Liver (tissue), 9 donors: Measurements from ENCODE around the gene ZNF518B. TPM values are rescaled to one million over a fixed set of nuclear protein-coding genes. Genes with fewer than 3 reads are reported as not detected.

ENCODE experiments used
- DNase-seq: peaks from one replicate; pipeline ENCODE4 v3.0.0-alpha.2; 2017; ENCODE audit warnings: low spot score
- H3K27ac ChIP-seq, 2 donors: one replicate each; pipeline ENCODE4 v1.7.0; 2013; ENCODE audit warnings: inconsistent platforms in 2 of 2, low read length in 2 of 2, control low read depth in 1 of 2, low read depth in 1 of 2, mild to moderate bottlenecking in 1 of 2
- H3K27me3 ChIP-seq, 4 donors: one replicate each; pipeline versions ENCODE4 v1.6.1 to v1.7.0; 2013; ENCODE audit warnings: low read length in 3 of 4, inconsistent platforms in 1 of 4, mild to moderate bottlenecking in 1 of 4, moderate library complexity in 1 of 4; ENCODE audit not compliant: control insufficient read depth in 4 of 4, insufficient read depth in 4 of 4
- H3K36me3 ChIP-seq, 4 donors: one replicate each; pipeline versions ENCODE4 v1.6.1 to v1.7.0; 2013; ENCODE audit warnings: low read length in 3 of 4, mild to moderate bottlenecking in 3 of 4, low read depth in 1 of 4, moderate library complexity in 1 of 4; ENCODE audit not compliant: control insufficient read depth in 4 of 4, insufficient read depth in 3 of 4
- H3K4me1 ChIP-seq, 4 donors: one replicate each; pipeline versions ENCODE4 v1.6.1 to v1.7.0; 2013; ENCODE audit warnings: low read length in 3 of 4, mild to moderate bottlenecking in 3 of 4, moderate library complexity in 1 of 4; ENCODE audit not compliant: control insufficient read depth in 4 of 4, insufficient read depth in 4 of 4
- H3K4me3 ChIP-seq, 3 donors: one replicate each; pipeline versions ENCODE4 v1.6.1 to v1.7.0; 2013; ENCODE audit warnings: low read length in 3 of 3, control low read depth in 1 of 3, low read depth in 1 of 3, mild to moderate bottlenecking in 1 of 3
- H3K9ac ChIP-seq, 2 donors: one replicate each; pipeline ENCODE4 v1.7.0; 2013; ENCODE audit warnings: low read length in 2 of 2, mild to moderate bottlenecking in 2 of 2, moderate library complexity in 2 of 2, control low read depth in 1 of 2, low read depth in 1 of 2
- H3K9me3 ChIP-seq, 4 donors: one replicate each; pipeline versions ENCODE4 v1.6.1 to v1.7.0; 2013; ENCODE audit warnings: low read length in 3 of 4; ENCODE audit not compliant: control insufficient read depth in 4 of 4
- EGR1 ChIP-seq, 2 donors: IDR thresholded peaks; 2 replicates each; pipeline ENCODE4 v1.6.1; 2016 to 2018; ENCODE audit warnings: antibody characterized with exemption in 2 of 2, low read depth in 2 of 2
- FOXA1 ChIP-seq: IDR thresholded peaks from 2 replicates; pipeline ENCODE4 v1.6.1; 2016; ENCODE audit warnings: antibody characterized with exemption
- FOXA2 ChIP-seq: IDR thresholded peaks from 2 replicates; pipeline ENCODE4 v1.6.1; 2016; ENCODE audit warnings: antibody characterized with exemption
- HNF4A ChIP-seq, 2 donors: conservative IDR thresholded peaks; 2 replicates each; pipeline ENCODE4 v1.6.1; 2016; ENCODE audit warnings: antibody characterized with exemption in 2 of 2, mild to moderate bottlenecking in 2 of 2
- HNF4G ChIP-seq: IDR thresholded peaks from 2 replicates; pipeline ENCODE4 v1.6.1; 2016; ENCODE audit warnings: antibody characterized with exemption
- JUND ChIP-seq, 2 donors: IDR thresholded peaks; 2 replicates each; pipeline ENCODE4 v1.6.1; 2016; ENCODE audit warnings: antibody characterized with exemption in 2 of 2
- NR2F2 ChIP-seq: IDR thresholded peaks from 2 replicates; pipeline ENCODE4 v1.6.1; 2016; ENCODE audit warnings: antibody characterized with exemption
- RAD21 ChIP-seq, 2 donors: IDR thresholded peaks; 2 replicates each; pipeline ENCODE4 v1.6.1; 2016; ENCODE audit warnings: antibody characterized with exemption in 2 of 2, mild to moderate bottlenecking in 2 of 2
- RXRA ChIP-seq, 2 donors: IDR thresholded peaks; 2 replicates each; pipeline ENCODE4 v1.6.1; 2017 to 2018; ENCODE audit warnings: antibody characterized with exemption in 2 of 2, mild to moderate bottlenecking in 1 of 2
- SP1 ChIP-seq: IDR thresholded peaks from 2 replicates; pipeline ENCODE4 v1.6.1; 2018; ENCODE audit warnings: antibody characterized with exemption, mild to moderate bottlenecking
- TAF1 ChIP-seq: conservative IDR thresholded peaks from 2 replicates; pipeline ENCODE4 v1.6.1; 2016; ENCODE audit warnings: antibody characterized with exemption, mild to moderate bottlenecking
- YY1 ChIP-seq: IDR thresholded peaks from 2 replicates; pipeline ENCODE4 v1.6.1; 2016; ENCODE audit warnings: antibody characterized with exemption, mild to moderate bottlenecking
- WGBS: extraction: QIAGEN DNeasy Blood & Tissue Kit; methylation state at CpG from one replicate; pipeline ENCODE4 v1.1.7; 2013; 5-methylcytosine and 5-hydroxymethylcytosine counted together
- polyA plus RNA-seq, 2 donors: library from polyadenylated mRNA; stranded (reverse) in 1 of 2; unstranded in 1 of 2; fragments of 200-250 nt in 1 of 2; fragments of >200 nt in 1 of 2; fragmentation: Nextera tagmentation in 1 of 2; extraction: Ambion mirVana in 1 of 2; gene quantifications; one replicate each; pipeline versions ENCODE4 v1.2.1 to v1.2.3, GENCODE V29; 2013 to 2015
- total RNA-seq, 2 donors: library from RNA; depleted of rRNA; stranded (reverse); fragments of >200 nt; gene quantifications; one replicate each; pipeline ENCODE4 v1.2.3, GENCODE V29; 2014
- TF ChIP-seq, protein P1 (sequence below): fragments of 150-350 bp; IDR thresholded peaks from 2 replicates; pipeline ENCODE4 v1.5.1; 2017; ENCODE audit warnings: improper control_type of control experiment, low read depth, low read length; ENCODE audit not compliant: missing input control
- TF ChIP-seq, protein P2 (sequence below): IDR thresholded peaks from 2 replicates; pipeline ENCODE4 v1.6.1; 2016; ENCODE audit warnings: antibody characterized with exemption
- TF ChIP-seq, protein P3 (sequence below): IDR thresholded peaks from 2 replicates; pipeline ENCODE4 v1.6.1; 2016; ENCODE audit warnings: antibody characterized with exemption, mild to moderate bottlenecking
- TF ChIP-seq, protein P4 (sequence below): IDR thresholded peaks from 2 replicates; pipeline ENCODE4 v1.6.1; 2016; ENCODE audit warnings: antibody characterized with exemption
- TF ChIP-seq, protein P5 (sequence below): IDR thresholded peaks from 2 replicates; pipeline ENCODE4 v1.6.1; 2016; ENCODE audit warnings: antibody characterized with exemption
- donor health status: healthy.
- donor health status: healthy.
- donor health status: healthy.
- donor health status: healthy.
- donor health status: healthy.

ZNF518B gene
- total and polyA plus RNA-seq, 4 donors = 1.4 to 15.0 (median 6.9) TPM

DNA sequence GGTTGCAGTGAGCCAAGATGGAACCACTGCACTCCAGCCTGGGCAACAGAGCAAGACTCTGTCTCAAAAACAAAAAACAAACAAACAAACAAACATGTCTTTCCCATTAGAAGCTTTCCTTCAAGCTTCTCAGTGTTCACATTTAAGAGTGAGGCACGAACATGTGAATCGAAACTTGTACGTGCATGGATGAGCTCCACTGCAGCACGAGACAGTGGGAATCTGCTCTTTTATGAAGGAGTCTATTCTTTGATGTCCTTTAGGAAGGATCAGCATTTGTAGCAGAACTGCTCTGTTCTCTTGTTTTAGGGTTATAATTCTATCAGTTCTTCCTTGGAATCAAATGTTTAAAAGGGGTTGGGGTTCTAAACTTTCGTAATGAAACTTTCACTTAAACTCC, 23.4 kb upstream of the ZNF518B start:
- no peaks in the 10 kb centered on the region for H3K27me3 ChIP-seq
- TF ChIP-seq HNF4G (no peak), EGR1 (IDR thresholded peaks at IDR 0.05; ENCODE audit: low read depth in 2 of 2) (no peak), RAD21 (IDR thresholded peaks at IDR 0.05) (no peak), FOXA1 (no peak), NR2F2 (no peak), TAF1 (no peak), YY1 (no peak), FOXA2 (no peak), HNF4A (conservative IDR thresholded peaks at IDR 0.05) (no peak), JUND (IDR thresholded peaks at IDR 0.05) (no peak)
- TF ChIP-seq, protein P1, sequence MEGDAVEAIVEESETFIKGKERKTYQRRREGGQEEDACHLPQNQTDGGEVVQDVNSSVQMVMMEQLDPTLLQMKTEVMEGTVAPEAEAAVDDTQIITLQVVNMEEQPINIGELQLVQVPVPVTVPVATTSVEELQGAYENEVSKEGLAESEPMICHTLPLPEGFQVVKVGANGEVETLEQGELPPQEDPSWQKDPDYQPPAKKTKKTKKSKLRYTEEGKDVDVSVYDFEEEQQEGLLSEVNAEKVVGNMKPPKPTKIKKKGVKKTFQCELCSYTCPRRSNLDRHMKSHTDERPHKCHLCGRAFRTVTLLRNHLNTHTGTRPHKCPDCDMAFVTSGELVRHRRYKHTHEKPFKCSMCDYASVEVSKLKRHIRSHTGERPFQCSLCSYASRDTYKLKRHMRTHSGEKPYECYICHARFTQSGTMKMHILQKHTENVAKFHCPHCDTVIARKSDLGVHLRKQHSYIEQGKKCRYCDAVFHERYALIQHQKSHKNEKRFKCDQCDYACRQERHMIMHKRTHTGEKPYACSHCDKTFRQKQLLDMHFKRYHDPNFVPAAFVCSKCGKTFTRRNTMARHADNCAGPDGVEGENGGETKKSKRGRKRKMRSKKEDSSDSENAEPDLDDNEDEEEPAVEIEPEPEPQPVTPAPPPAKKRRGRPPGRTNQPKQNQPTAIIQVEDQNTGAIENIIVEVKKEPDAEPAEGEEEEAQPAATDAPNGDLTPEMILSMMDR = no peak
- TF ChIP-seq, protein P2, sequence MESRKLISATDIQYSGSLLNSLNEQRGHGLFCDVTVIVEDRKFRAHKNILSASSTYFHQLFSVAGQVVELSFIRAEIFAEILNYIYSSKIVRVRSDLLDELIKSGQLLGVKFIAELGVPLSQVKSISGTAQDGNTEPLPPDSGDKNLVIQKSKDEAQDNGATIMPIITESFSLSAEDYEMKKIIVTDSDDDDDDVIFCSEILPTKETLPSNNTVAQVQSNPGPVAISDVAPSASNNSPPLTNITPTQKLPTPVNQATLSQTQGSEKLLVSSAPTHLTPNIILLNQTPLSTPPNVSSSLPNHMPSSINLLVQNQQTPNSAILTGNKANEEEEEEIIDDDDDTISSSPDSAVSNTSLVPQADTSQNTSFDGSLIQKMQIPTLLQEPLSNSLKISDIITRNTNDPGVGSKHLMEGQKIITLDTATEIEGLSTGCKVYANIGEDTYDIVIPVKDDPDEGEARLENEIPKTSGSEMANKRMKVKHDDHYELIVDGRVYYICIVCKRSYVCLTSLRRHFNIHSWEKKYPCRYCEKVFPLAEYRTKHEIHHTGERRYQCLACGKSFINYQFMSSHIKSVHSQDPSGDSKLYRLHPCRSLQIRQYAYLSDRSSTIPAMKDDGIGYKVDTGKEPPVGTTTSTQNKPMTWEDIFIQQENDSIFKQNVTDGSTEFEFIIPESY = no peak
- TF ChIP-seq, protein P3, sequence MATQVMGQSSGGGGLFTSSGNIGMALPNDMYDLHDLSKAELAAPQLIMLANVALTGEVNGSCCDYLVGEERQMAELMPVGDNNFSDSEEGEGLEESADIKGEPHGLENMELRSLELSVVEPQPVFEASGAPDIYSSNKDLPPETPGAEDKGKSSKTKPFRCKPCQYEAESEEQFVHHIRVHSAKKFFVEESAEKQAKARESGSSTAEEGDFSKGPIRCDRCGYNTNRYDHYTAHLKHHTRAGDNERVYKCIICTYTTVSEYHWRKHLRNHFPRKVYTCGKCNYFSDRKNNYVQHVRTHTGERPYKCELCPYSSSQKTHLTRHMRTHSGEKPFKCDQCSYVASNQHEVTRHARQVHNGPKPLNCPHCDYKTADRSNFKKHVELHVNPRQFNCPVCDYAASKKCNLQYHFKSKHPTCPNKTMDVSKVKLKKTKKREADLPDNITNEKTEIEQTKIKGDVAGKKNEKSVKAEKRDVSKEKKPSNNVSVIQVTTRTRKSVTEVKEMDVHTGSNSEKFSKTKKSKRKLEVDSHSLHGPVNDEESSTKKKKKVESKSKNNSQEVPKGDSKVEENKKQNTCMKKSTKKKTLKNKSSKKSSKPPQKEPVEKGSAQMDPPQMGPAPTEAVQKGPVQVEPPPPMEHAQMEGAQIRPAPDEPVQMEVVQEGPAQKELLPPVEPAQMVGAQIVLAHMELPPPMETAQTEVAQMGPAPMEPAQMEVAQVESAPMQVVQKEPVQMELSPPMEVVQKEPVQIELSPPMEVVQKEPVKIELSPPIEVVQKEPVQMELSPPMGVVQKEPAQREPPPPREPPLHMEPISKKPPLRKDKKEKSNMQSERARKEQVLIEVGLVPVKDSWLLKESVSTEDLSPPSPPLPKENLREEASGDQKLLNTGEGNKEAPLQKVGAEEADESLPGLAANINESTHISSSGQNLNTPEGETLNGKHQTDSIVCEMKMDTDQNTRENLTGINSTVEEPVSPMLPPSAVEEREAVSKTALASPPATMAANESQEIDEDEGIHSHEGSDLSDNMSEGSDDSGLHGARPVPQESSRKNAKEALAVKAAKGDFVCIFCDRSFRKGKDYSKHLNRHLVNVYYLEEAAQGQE = no peak
- TF ChIP-seq, protein P4, sequence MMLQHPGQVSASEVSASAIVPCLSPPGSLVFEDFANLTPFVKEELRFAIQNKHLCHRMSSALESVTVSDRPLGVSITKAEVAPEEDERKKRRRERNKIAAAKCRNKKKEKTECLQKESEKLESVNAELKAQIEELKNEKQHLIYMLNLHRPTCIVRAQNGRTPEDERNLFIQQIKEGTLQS = no peak
- H3K9me3 ChIP-seq = no peaks in the 10 kb centered on the region
- H3K4me1 ChIP-seq = no peaks in the 10 kb centered on the region
- WGBS = 92% methylated on average over 5 of the region's 5 CpGs
- H3K4me3 ChIP-seq = no peak overlapping the region
- no peak for DNase-seq
- H3K27ac ChIP-seq = no peak overlapping the region
- H3K9ac ChIP-seq = no peak overlapping the region
- H3K36me3 ChIP-seq = no peaks in the 10 kb centered on the region

DNA sequence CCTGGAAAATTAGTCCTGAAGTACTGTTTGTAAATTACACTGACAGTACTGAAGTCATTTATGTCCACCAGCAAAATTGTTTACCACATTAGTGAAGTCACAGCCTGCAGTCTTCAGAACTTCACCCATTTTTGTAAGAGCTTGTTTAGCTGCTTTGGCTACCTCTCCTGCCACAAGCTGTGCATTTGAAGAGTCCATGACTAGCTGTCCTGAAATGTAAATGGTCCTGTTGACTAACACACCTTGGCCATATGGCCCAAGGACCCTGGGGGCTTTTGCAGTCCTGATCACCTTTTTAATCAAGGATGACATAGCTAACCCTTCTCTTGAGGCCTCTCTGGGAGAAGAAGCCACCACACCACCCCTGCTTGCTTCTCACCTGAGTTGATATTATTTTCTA, 21.4 kb upstream of the ZNF518B start:
- no peak overlapping the region for H3K4me3 ChIP-seq
- H3K9me3 ChIP-seq = no peaks in the 10 kb centered on the region
- DNase-seq = no peak
- H3K9ac ChIP-seq = no peak overlapping the region
- H3K27me3 ChIP-seq = no peaks in the 10 kb centered on the region
- no peaks in the 10 kb centered on the region for H3K36me3 ChIP-seq
- TF ChIP-seq RXRA (IDR thresholded peaks at IDR 0.05) (no peak), FOXA2 (no peak), EGR1 (IDR thresholded peaks at IDR 0.05; ENCODE audit: low read depth in 2 of 2) (no peak), SP1 (no peak), JUND (IDR thresholded peaks at IDR 0.05) (no peak), NR2F2 (no peak), YY1 (no peak), HNF4A (conservative IDR thresholded peaks at IDR 0.05) (no peak), HNF4G (no peak), TAF1 (no peak), RAD21 (IDR thresholded peaks at IDR 0.05) (no peak)
- TF ChIP-seq, protein P4 = no peak
- TF ChIP-seq, protein P5, sequence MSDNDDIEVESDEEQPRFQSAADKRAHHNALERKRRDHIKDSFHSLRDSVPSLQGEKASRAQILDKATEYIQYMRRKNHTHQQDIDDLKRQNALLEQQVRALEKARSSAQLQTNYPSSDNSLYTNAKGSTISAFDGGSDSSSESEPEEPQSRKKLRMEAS = no peak
- no peaks in the 10 kb centered on the region for H3K4me1 ChIP-seq
- H3K27ac ChIP-seq = no peak overlapping the region
